ENCODE data around the gene DAPK2. TPM values are rescaled to one million over a fixed set of nuclear protein-coding genes. Genes with fewer than 3 reads are reported as not detected.

The DAPK2 gene
- total RNA-seq, 1 experiment from 2014 or later: 1.4 TPM

DNA sequence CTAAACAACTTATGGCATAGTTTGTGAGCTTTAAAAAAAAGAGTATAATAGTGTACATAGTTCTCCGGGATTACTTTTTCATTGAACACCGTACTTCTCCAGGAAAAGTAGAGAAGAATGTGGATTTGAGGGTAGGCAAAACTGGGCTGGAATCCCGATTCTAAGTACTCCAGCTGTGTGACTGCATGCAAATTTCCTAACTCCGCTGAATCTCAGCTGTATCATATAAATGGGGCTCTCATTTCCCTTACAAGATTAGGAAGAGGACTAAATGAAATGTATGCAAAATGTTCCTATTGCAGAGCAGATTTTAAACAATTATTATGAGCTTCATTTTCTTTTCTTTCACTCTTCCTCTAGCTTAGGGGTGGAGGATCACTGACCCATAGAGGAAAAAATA is 142.2 kb downstream of the DAPK2 start:
- no peak for DNase-seq
- Histone ChIP-seq H3K36me3 (ENCODE audit: control insufficient read depth, insufficient read depth, low read length) (no peaks in the 10 kb centered on the region), H3K27me3 (replicated peaks; ENCODE audit: control insufficient read depth, insufficient read depth, low read length) (no peaks in the 10 kb centered on the region), H3K4me1 (no peaks in the 10 kb centered on the region), H3K9me3 (no peaks in the 10 kb centered on the region), H3K4me3 (ENCODE audit: low read depth, low read length) (no peak overlapping the region)
- ChIA-PET POLR2A (no interaction called here), CTCF (interaction anchor here (0.6 kb wide), 1 partner anchor 22 kb away, joined by 4 read pairs; no protein-coding TSS in a partner anchor)
- Mint-ChIP-seq H3K9me3 (ENCODE audit: unreplicated experiment) (no peaks in the 10 kb centered on the region), H3K4me3 (ENCODE audit: unreplicated experiment) (no peak overlapping the region), H3K27me3 (ENCODE audit: insufficient read depth, unreplicated experiment) (no peaks in the 10 kb centered on the region), H3K27ac (ENCODE audit: unreplicated experiment) (no peak overlapping the region), H3K4me1 (ENCODE audit: low read depth, unreplicated experiment) (peaks cover 5% of the 10 kb centered on the region), H3K36me3 (ENCODE audit: insufficient read depth, unreplicated experiment) (no peaks in the 10 kb centered on the region)
- BruUV-seq (replicated peaks): no TSS peak
- intact Hi-C loops (cut with micrococcal nuclease; ENCODE audit: unreplicated experiment): no loop called here
- TF ChIP-seq CTCF (IDR thresholded peaks at IDR 0.05; ENCODE audit: insufficient read depth in 1 of 2, low read depth in 1 of 2, low read length in 1 of 2, severe bottlenecking in 1 of 2, unreplicated experiment in 1 of 2): no peak

DNA sequence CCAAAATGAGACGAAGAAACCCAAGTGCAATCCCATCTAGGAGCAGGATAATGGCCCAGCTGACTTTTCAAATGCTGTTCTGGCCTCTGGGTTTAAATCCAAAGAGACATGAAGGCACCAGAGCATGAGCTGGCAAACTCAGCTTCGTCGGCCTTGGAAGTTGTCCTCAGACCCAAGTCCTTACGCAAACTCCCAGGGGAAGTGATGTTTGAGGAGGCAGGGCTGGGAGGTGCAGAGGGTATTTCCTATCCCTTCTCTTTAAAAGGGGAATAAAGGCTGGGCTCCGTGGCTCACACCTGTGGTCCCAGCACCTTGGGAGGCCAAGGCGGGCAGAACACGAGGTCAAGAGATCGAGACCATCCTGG is 143.6 kb downstream of the DAPK2 start:
- Histone ChIP-seq H3K36me3 (ENCODE audit: control insufficient read depth, insufficient read depth, low read length) (no peaks in the 10 kb centered on the region), H3K27me3 (replicated peaks; ENCODE audit: control insufficient read depth, insufficient read depth, low read length) (no peaks in the 10 kb centered on the region), H3K4me3 (ENCODE audit: low read depth, low read length) (no peak overlapping the region), H3K9me3 (no peaks in the 10 kb centered on the region), H3K4me1 (no peaks in the 10 kb centered on the region)
- no peaks in the 10 kb centered on the region for H3K9me3 Mint-ChIP-seq (ENCODE audit: unreplicated experiment)
- H3K36me3 Mint-ChIP-seq (ENCODE audit: insufficient read depth, unreplicated experiment): no peaks in the 10 kb centered on the region
- no peak for TF ChIP-seq CTCF (IDR thresholded peaks at IDR 0.05; ENCODE audit: insufficient read depth in 1 of 2, low read depth in 1 of 2, low read length in 1 of 2, severe bottlenecking in 1 of 2, unreplicated experiment in 1 of 2)
- H3K4me3 Mint-ChIP-seq (ENCODE audit: unreplicated experiment): no peak overlapping the region
- POLR2A ChIA-PET: no interaction called here
- intact Hi-C loops (cut with micrococcal nuclease; ENCODE audit: unreplicated experiment): no loop called here
- CTCF ChIA-PET: no interaction called here
- H3K27ac Mint-ChIP-seq (ENCODE audit: unreplicated experiment): no peak overlapping the region
- peaks cover 5% of the 10 kb centered on the region for H3K4me1 Mint-ChIP-seq (ENCODE audit: low read depth, unreplicated experiment)
- DNase-seq: no peak
- H3K27me3 Mint-ChIP-seq (ENCODE audit: insufficient read depth, unreplicated experiment): no peaks in the 10 kb centered on the region
- no TSS peak for BruUV-seq (replicated peaks)

DNA sequence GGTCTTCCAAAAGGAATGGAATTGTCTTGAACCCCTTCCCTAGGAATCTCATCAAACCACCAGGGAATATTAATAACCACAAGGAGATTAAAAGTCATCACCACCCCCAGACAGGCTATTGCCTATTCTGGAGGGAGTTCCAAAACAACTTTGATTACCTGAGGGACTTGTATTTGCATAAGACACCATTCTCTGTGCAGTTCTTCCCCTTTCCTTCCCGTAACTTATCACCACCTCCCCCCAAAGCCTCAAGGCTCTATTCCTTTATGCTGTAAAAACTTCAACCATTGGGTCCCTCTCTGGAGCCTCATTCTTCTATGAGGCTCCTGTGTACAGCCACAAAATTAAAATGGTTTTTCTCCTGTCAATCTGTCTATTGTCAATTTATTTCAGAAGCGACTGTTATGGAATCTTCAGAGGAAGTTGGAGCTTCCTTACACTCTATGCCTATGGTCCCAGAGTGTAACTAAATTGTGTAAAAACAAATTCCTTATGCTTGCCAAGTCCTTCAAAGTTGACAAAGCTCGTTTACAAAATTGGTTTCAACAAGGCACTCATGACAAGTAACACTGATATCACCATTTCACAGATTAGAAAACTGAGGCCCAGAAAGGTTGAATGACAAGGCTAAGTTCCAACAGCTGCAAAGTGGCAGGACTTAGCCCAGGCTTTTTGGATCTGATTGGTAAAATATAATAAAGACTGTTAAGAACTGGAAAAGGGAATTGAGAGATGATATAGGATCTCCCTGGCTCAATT is 144.2 kb downstream of the DAPK2 start:
- CTCF ChIA-PET: no interaction called here
- intact Hi-C loops (cut with micrococcal nuclease; ENCODE audit: unreplicated experiment): no loop called here
- no peaks in the 10 kb centered on the region for H3K36me3 Mint-ChIP-seq (ENCODE audit: insufficient read depth, unreplicated experiment)
- Histone ChIP-seq H3K4me1 (peaks cover under 1% of the 10 kb centered on the region; the same call in 1 of the 2 replicates), H3K9me3 (no peaks in the 10 kb centered on the region), H3K27me3 (replicated peaks; ENCODE audit: control insufficient read depth, insufficient read depth, low read length) (no peaks in the 10 kb centered on the region), H3K4me3 (ENCODE audit: low read depth, low read length) (no peak overlapping the region), H3K36me3 (ENCODE audit: control insufficient read depth, insufficient read depth, low read length) (no peaks in the 10 kb centered on the region)
- peaks cover 10% of the 10 kb centered on the region for H3K4me1 Mint-ChIP-seq (ENCODE audit: low read depth, unreplicated experiment)
- DNase-seq: no peak
- no peak overlapping the region for H3K27ac Mint-ChIP-seq (ENCODE audit: unreplicated experiment)
- no peaks in the 10 kb centered on the region for H3K27me3 Mint-ChIP-seq (ENCODE audit: insufficient read depth, unreplicated experiment)
- POLR2A ChIA-PET: no interaction called here
- no peak overlapping the region for H3K4me3 Mint-ChIP-seq (ENCODE audit: unreplicated experiment)
- no TSS peak for BruUV-seq (replicated peaks)
- no peaks in the 10 kb centered on the region for H3K9me3 Mint-ChIP-seq (ENCODE audit: unreplicated experiment)
- TF ChIP-seq CTCF (IDR thresholded peaks at IDR 0.05; ENCODE audit: insufficient read depth in 1 of 2, low read depth in 1 of 2, low read length in 1 of 2, severe bottlenecking in 1 of 2, unreplicated experiment in 1 of 2): no peak
